Measurements from ENCODE around the gene PRR13. TPM values are rescaled to one million over a fixed set of nuclear protein-coding genes. Genes with fewer than 3 reads are reported as not detected.

PRR13 gene
- total and polyA plus RNA-seq, 2 of the 13 experiments (the other 11 are each of a cell fraction or from before 2014, with no cell fraction given): 65.0 to 102 TPM

GRCh38 chr12:53467880-53468279, 26.3 kb downstream of the PRR13 start (continued):
- no peak for TF ChIP-seq ZNF280B (CRISPR knock-in tag; IDR thresholded peaks at IDR 0.05; ENCODE audit: borderline replicate concordance)
- TF ChIP-seq NFE2 (CRISPR knock-in tag; IDR thresholded peaks at IDR 0.05): no peak
- TF ChIP-seq ZSCAN31 (CRISPR knock-in tag; IDR thresholded peaks at IDR 0.05; ENCODE audit: low read depth): no peak

- Histone ChIP-seq H3K36me3 (replicated peaks in 1 of 2; ENCODE audit: control insufficient read depth in 1 of 2, insufficient read depth in 2 of 2, low read length in 2 of 2) (peaks cover 53 to 94% of the 10 kb centered on the region in 2 experiments), H3K79me2 (ENCODE audit: insufficient read depth, low read length) (peaks cover 41% of the 10 kb centered on the region), H3K4me3 (replicated peaks in 1 of 3; ENCODE audit: insufficient read depth in 1 of 3, low read depth in 2 of 3, low read length in 3 of 3) (no peak overlapping the region), H3K4me1 (ENCODE audit: insufficient read depth, low read length) (peaks cover 24% of the 10 kb centered on the region), H3K9me3 (ENCODE audit: low read length) (no peaks in the 10 kb centered on the region), H3K4me2 (ENCODE audit: low read depth, low read length) (no peak overlapping the region), H3K27me3 (ENCODE audit: control insufficient read depth in 1 of 2, insufficient read depth in 2 of 2, low read length in 2 of 2) (no peaks in the 10 kb centered on the region), H2AFZ (ENCODE audit: low read length) (no peak overlapping the region), H3K27ac (ENCODE audit: extremely low read length, insufficient read depth, low read length) (no peak overlapping the region), H4K20me1 (ENCODE audit: insufficient read depth, low read length) (peaks cover 52% of the 10 kb centered on the region), H3K9ac (ENCODE audit: insufficient read depth, low read depth, low read length) (no peak overlapping the region)
- intact Hi-C loops (cut with micrococcal nuclease; ENCODE audit: unreplicated experiment): no loop called here
- ATAC-seq (no peak), DNase-seq (ENCODE audit: low spot score) (no peak), FAIRE-seq (no peak)
- TF ChIP-seq RFXAP (CRISPR knock-in tag; IDR thresholded peaks at IDR 0.05; ENCODE audit: borderline replicate concordance): no peak
- TF ChIP-seq RBM22 (optimal IDR thresholded peaks at IDR 0.05; ENCODE audit: low read length): peak; percentile 89
- TF ChIP-seq RBFOX2 (IDR thresholded peaks at IDR 0.05; ENCODE audit: low read depth, low read length): peak; percentile 63
- no peak for TF ChIP-seq SKI (IDR thresholded peaks at IDR 0.05; ENCODE audit: partially characterized antibody)
- TF ChIP-seq POLR2A (IDR thresholded peaks at IDR 0.05; ENCODE audit: insufficient read depth in 1 of 2, low read depth in 2 of 2, low read length in 2 of 2): peak in 1 of 2 experiments; percentile 50; a peak in 1 of 4 replicates
- in situ Hi-C loops (cut with HindIII; ENCODE audit: extremely low pct_ligation_motif_present, low pct_unique_long_range_greater_than_20kb): no loop called here
- WGBS (ENCODE audit: low lambda C conversion rate): 96% methylated on average over 1 of the region's 1 CpG
- BruUV-seq (replicated peaks): no TSS peak
- CTCF ChIA-PET (ENCODE audit: low intra/inter-chr PET ratio, low total read pairs): no interaction called here
- POLR2A ChIA-PET: interaction anchor here (1.0 kb wide), 1 partner anchor 10 kb away, joined by 3 read pairs; no protein-coding TSS in a partner anchor
These were observed 26.7 kb downstream of the PRR13 start for GRCh38 chr12:53468282-53468681.

Data from HepG2 (cell line).